Measurements from ENCODE around the gene USH2A.

GRCh38 chr1:216222288-216222687 lies 201.0 kb downstream of the USH2A start:
- no peak for TF ChIP-seq CTCF (IDR thresholded peaks at IDR 0.05; ENCODE audit: insufficient read depth, low read depth, low read length)
- no peak for TF ChIP-seq EZH2 (IDR thresholded peaks at IDR 0.05; ENCODE audit: insufficient read depth, low read length)
